SH-SY5Y (cell line): Measurements from ENCODE around the gene SNED1.

Source experiments
- GATA2 ChIP-seq: IDR thresholded peaks from 2 replicates; pipeline ENCODE4 v1.6.1; 2011; ENCODE audit warnings: mild to moderate bottlenecking, low read depth, low read length
- GATA3 ChIP-seq: IDR thresholded peaks from 2 replicates; pipeline ENCODE4 v1.6.1; 2011; ENCODE audit warnings: low read depth, mild to moderate bottlenecking, low read length, moderate library complexity

DNA sequence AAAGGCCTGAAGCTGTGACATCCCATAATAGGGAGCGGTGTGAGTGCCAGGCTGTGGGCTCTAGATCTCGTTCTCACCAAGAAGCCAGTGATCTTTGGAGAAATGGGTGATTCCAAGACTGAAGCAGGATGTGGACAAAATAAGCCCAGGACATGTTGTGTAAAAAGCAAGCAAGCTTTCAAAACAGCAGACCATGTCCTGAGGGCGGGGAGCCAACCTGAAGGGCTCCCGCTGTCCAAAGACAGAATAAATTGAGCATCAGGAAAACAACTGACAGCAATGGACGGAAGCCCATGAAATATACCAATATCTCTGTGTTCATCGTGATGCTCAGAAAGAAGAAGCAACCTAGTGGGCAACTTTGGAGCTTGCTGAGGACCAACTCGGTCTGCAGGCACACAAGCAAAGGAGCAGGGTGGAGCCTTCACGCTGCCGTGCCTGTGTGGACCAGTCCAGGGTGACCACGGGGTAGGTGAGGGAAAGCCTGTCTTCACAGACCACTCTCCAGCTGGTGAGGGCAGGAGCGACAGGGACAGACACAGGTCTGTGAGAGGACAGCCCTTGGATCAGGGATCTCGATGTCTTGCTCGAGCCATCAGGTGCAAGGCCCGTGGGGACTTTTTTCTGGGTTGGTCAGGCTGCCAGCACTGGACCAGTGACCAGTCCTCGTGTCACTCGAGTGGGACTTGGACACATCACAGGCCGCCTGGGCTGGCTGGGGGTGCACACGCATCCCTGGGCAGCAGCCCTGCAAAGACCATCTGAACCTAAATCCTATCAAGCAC lies 82.2 kb downstream of the SNED1 start:
- no peak for TF ChIP-seq GATA2
- no peak for TF ChIP-seq GATA3
